Measurements from ENCODE around the gene CRIM1. TPM values are rescaled to one million over a fixed set of nuclear protein-coding genes. Genes with fewer than 3 reads are reported as not detected.

CRIM1 gene
- total RNA-seq, 4 donors from 2014 or later: 71.7 to 132 (median 118) TPM

- no peak overlapping the region for H3K4me3 ChIP-seq (ENCODE audit: low read depth, poor library complexity, severe bottlenecking)
- intact Hi-C loops (cut with DNase I; ENCODE audit: low total_unique reads): no loop called here
- DNase-seq (ENCODE audit: low spot score in 2 of 2): no peak
- 72 to 89% methylated on average over 4 of the region's 4 CpGs for WGBS, 2 donors
- TF ChIP-seq POLR2A (IDR thresholded peaks at IDR 0.05) (no peak), CTCF (IDR thresholded peaks at IDR 0.05) (no peak)
Measured at GRCh38 chr2:36439084-36439483, 83.5 kb downstream of the CRIM1 start.

- intact Hi-C loops (cut with DNase I; ENCODE audit: low total_unique reads): no loop called here
- TF ChIP-seq POLR2A (IDR thresholded peaks at IDR 0.05) (no peak), CTCF (IDR thresholded peaks at IDR 0.05) (no peak)
- DNase-seq (ENCODE audit: low spot score in 2 of 2): no peak
- no peak overlapping the region for H3K4me3 ChIP-seq (ENCODE audit: low read depth, poor library complexity, severe bottlenecking)
- 91% methylated on average over 13 of the region's 13 CpGs for WGBS, 2 donors
Measured at GRCh38 chr2:36441065-36441625, 85.6 kb downstream of the CRIM1 start.

- no peak for TF ChIP-seq POLR2A (IDR thresholded peaks at IDR 0.05)
- TF ChIP-seq CTCF (IDR thresholded peaks at IDR 0.05): no peak
- WGBS, 2 donors: 41 to 43% methylated on average over 6 of the region's 6 CpGs
- intact Hi-C loops (cut with DNase I; ENCODE audit: low total_unique reads): no loop called here
- no peak overlapping the region for H3K4me3 ChIP-seq (ENCODE audit: low read depth, poor library complexity, severe bottlenecking)
- DNase-seq (ENCODE audit: low spot score in 2 of 2): no peak
Measured at GRCh38 chr2:36441816-36442215, 86.2 kb downstream of the CRIM1 start.

- 85 to 88% methylated on average over 7 of the region's 7 CpGs for WGBS, 2 donors
- TF ChIP-seq CTCF (IDR thresholded peaks at IDR 0.05) (no peak), POLR2A (IDR thresholded peaks at IDR 0.05) (no peak)
- H3K4me3 ChIP-seq (ENCODE audit: low read depth, poor library complexity, severe bottlenecking): no peak overlapping the region
- DNase-seq (ENCODE audit: low spot score in 2 of 2): no peak
- intact Hi-C loops (cut with DNase I; ENCODE audit: low total_unique reads): no loop called here
Measured at GRCh38 chr2:36444216-36444936, 88.8 kb downstream of the CRIM1 start.

GRCh38 chr2:36445185-36445866, 89.7 kb downstream of the CRIM1 start:
- H3K4me3 ChIP-seq (ENCODE audit: low read depth, poor library complexity, severe bottlenecking): no peak overlapping the region
- WGBS, 2 donors: 97 to 98% methylated on average over 8 of the region's 8 CpGs
- DNase-seq (ENCODE audit: low spot score in 2 of 2): no peak
- intact Hi-C loops (cut with DNase I; ENCODE audit: low total_unique reads): no loop called here
- TF ChIP-seq POLR2A (IDR thresholded peaks at IDR 0.05) (no peak), CTCF (IDR thresholded peaks at IDR 0.05) (no peak)

Data from lower leg skin (tissue), 4 donors.